Measurements from ENCODE around the gene LRP2BP.
"Not testable (repeated sequence)": the region's sequence is repeated elsewhere in the genome, so short reads cannot be mapped to it uniquely, and the experiment has no call there.

LRP2BP gene

GRCh38 chr4:185358959-185359358 lies 36.8 kb downstream of the LRP2BP start:
- no peak for DNase-seq

GRCh38 chr4:185358514-185358913 lies 37.2 kb downstream of the LRP2BP start:
- DNase-seq = no peak

- no peak for DNase-seq
Observed at GRCh38 chr4:185357733-185358440, 37.8 kb downstream of the LRP2BP start.

- DNase-seq = no peak
Observed at GRCh38 chr4:185357211-185357610, 38.5 kb downstream of the LRP2BP start.

- DNase-seq = no peak
Observed at GRCh38 chr4:185352741-185353140, 43.0 kb downstream of the LRP2BP start.

GRCh38 chr4:185352202-185352601 lies 43.5 kb downstream of the LRP2BP start:
- DNase-seq = no peak

GRCh38 chr4:185351691-185352090 lies 44.0 kb downstream of the LRP2BP start:
- no peak for DNase-seq

GRCh38 chr4:185346975-185347601 lies 48.6 kb downstream of the LRP2BP start:
- DNase-seq = no peak

GRCh38 chr4:185344743-185345538 lies 50.8 kb downstream of the LRP2BP start:
- DNase-seq = no peak

GRCh38 chr4:185343726-185344581 lies 51.8 kb downstream of the LRP2BP start:
- DNase-seq = no peak

GRCh38 chr4:185341841-185342240 lies 53.9 kb downstream of the LRP2BP start:
- DNase-seq = no peak

- DNase-seq = no peak
Observed at GRCh38 chr4:185341377-185341776, 54.3 kb downstream of the LRP2BP start.

GRCh38 chr4:185339941-185340340 lies 55.8 kb downstream of the LRP2BP start:
- no peak for DNase-seq

GRCh38 chr4:185335579-185335978 lies 60.1 kb downstream of the LRP2BP start:
- no peak for DNase-seq

- no peak for DNase-seq
Observed at GRCh38 chr4:185334326-185334725, 61.4 kb downstream of the LRP2BP start.

- DNase-seq = no peak
Observed at GRCh38 chr4:185332575-185333464, 62.9 kb downstream of the LRP2BP start.

GRCh38 chr4:185329879-185330510 lies 65.7 kb downstream of the LRP2BP start:
- DNase-seq = not testable (repeated sequence)

- no peak for DNase-seq
Observed at GRCh38 chr4:185328586-185328985, 67.1 kb downstream of the LRP2BP start.

GRCh38 chr4:185325721-185326120 lies 70.0 kb downstream of the LRP2BP start:
- not testable (repeated sequence) for DNase-seq

- not testable (repeated sequence) for DNase-seq
Observed at GRCh38 chr4:185324361-185324760, 71.4 kb downstream of the LRP2BP start.

GRCh38 chr4:185323606-185324005 lies 72.1 kb downstream of the LRP2BP start:
- DNase-seq = no peak
